ENCODE measurements around the gene PGAM5. TPM values are rescaled to one million over a fixed set of nuclear protein-coding genes. Genes with fewer than 3 reads are reported as not detected.

Gene PGAM5
- total and polyA plus RNA-seq, 2 of the 13 experiments (the other 11 are each of a cell fraction or from before 2014, with no cell fraction given), result 18.0 to 77.9 TPM

GRCh38 chr12:132673288-132674179 is 37.1 kb upstream of the PGAM5 start:
- no peak overlapping the region for H3K4me3 ChIP-seq (replicated peaks in 1 of 3; ENCODE audit: insufficient read depth in 1 of 3, low read depth in 2 of 3, low read length in 3 of 3)
- H3K4me2 ChIP-seq (ENCODE audit: low read depth, low read length), result no peak overlapping the region
- H3K9me3 ChIP-seq (ENCODE audit: low read length), result no peaks in the 10 kb centered on the region
- no peak overlapping the region for H3K9ac ChIP-seq (ENCODE audit: insufficient read depth, low read depth, low read length)
- H3K4me1 ChIP-seq (ENCODE audit: insufficient read depth, low read length), result no peaks in the 10 kb centered on the region
- intact Hi-C loops (cut with micrococcal nuclease; ENCODE audit: unreplicated experiment), result no loop called here
- no peak for DNase-seq (ENCODE audit: low spot score)
- 98% methylated on average over 12 of the region's 27 CpGs for WGBS (ENCODE audit: low lambda C conversion rate)
- no peak; the same call in 2 of the 3 replicates for ATAC-seq
- FAIRE-seq, result no peak
- ChIA-PET CTCF (ENCODE audit: low intra/inter-chr PET ratio, low total read pairs) (no interaction called here), POLR2A (no interaction called here)
- H3K36me3 ChIP-seq (replicated peaks in 1 of 2; ENCODE audit: control insufficient read depth in 1 of 2, insufficient read depth in 2 of 2, low read length in 2 of 2), result peaks cover 28 to 74% of the 10 kb centered on the region in 2 experiments
- BruUV-seq (replicated peaks), result no TSS peak
- TF ChIP-seq ZNF747 (CRISPR knock-in tag; IDR thresholded peaks at IDR 0.05; ENCODE audit: borderline replicate concordance), result no peak
- peak; percentile 57 for TF ChIP-seq AGO2 (optimal IDR thresholded peaks at IDR 0.05; ENCODE audit: low read depth, low read length)
- TF ChIP-seq RFX1 (IDR thresholded peaks at IDR 0.05), result no peak
- in situ Hi-C loops (cut with HindIII; ENCODE audit: extremely low pct_ligation_motif_present, low pct_unique_long_range_greater_than_20kb), result no loop called here
- H3K79me2 ChIP-seq (ENCODE audit: insufficient read depth, low read length), result no peaks in the 10 kb centered on the region
- no peak overlapping the region for H2AFZ ChIP-seq (ENCODE audit: low read length)
- no peaks in the 10 kb centered on the region for H4K20me1 ChIP-seq (ENCODE audit: insufficient read depth, low read length)
- no peak overlapping the region for H3K27ac ChIP-seq (ENCODE audit: extremely low read length, insufficient read depth, low read length)
- no peaks in the 10 kb centered on the region for H3K27me3 ChIP-seq (ENCODE audit: control insufficient read depth in 1 of 2, insufficient read depth in 2 of 2, low read length in 2 of 2)

DNA sequence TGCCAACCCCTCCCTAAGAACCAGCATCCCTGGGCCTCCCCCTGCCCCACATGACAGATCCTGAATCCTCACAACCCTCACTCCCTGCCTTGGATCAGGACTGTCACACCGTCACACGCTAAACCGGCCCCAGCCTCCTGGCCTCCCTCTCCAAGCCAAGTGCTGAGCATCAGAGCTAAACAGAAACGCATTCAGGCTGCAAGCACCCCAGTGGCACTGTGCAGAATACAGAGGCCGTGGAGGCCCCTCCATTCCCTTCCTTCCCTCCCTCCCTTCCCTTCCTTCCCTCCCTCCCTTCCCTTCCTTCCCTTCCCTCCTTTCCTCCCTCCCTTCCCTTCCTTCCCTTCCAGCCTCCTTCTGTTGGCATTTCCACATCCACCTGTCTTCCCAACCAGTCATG is 36.1 kb upstream of the PGAM5 start:
- no peaks in the 10 kb centered on the region for H3K4me1 ChIP-seq (ENCODE audit: insufficient read depth, low read length)
- DNase-seq (ENCODE audit: low spot score) (no peak), ATAC-seq (no peak), FAIRE-seq (no peak)
- TF ChIP-seq PPARG (CRISPR knock-in tag; conservative IDR thresholded peaks at IDR 0.05) (no peak), PCBP2 (optimal IDR thresholded peaks at IDR 0.05; ENCODE audit: low read depth, low read length, poor library complexity, severe bottlenecking) (peak; percentile 66), TBX3 (IDR thresholded peaks at IDR 0.05; ENCODE audit: borderline replicate concordance) (no peak), KDM2A (CRISPR knock-in tag; IDR thresholded peaks at IDR 0.05; ENCODE audit: borderline replicate concordance, low read depth) (no peak), HNRNPK (IDR thresholded peaks at IDR 0.05; ENCODE audit: low read depth, low read length, poor library complexity, severe bottlenecking) (peak; percentile 68), ZNF850 (CRISPR knock-in tag; conservative IDR thresholded peaks at IDR 0.05) (no peak), RBM22 (optimal IDR thresholded peaks at IDR 0.05; ENCODE audit: low read length) (peak; percentile 36), PCBP1 (IDR thresholded peaks at IDR 0.05; ENCODE audit: borderline replicate concordance, low read depth, low read length) (0 out of 2 replicates have a peak, but pooled peaks have one; percentile 65), AKNA (CRISPR knock-in tag; IDR thresholded peaks at IDR 0.05; ENCODE audit: borderline replicate concordance) (no peak)
- H3K27ac ChIP-seq (ENCODE audit: extremely low read length, insufficient read depth, low read length), result no peak overlapping the region
- no TSS peak for BruUV-seq (replicated peaks)
- in situ Hi-C loops (cut with HindIII; ENCODE audit: extremely low pct_ligation_motif_present, low pct_unique_long_range_greater_than_20kb) (no loop called here), intact Hi-C loops (cut with micrococcal nuclease; ENCODE audit: unreplicated experiment) (no loop called here)
- H3K4me2 ChIP-seq (ENCODE audit: low read depth, low read length), result no peak overlapping the region
- H4K20me1 ChIP-seq (ENCODE audit: insufficient read depth, low read length), result no peaks in the 10 kb centered on the region
- H3K36me3 ChIP-seq (replicated peaks in 1 of 2; ENCODE audit: control insufficient read depth in 1 of 2, insufficient read depth in 2 of 2, low read length in 2 of 2), result peaks cover 26 to 77% of the 10 kb centered on the region in 2 experiments
- WGBS (ENCODE audit: low lambda C conversion rate), result 97% methylated on average over 5 of the region's 5 CpGs
- ChIA-PET POLR2A (no interaction called here), CTCF (ENCODE audit: low intra/inter-chr PET ratio, low total read pairs) (no interaction called here)
- no peak overlapping the region for H3K4me3 ChIP-seq (replicated peaks in 1 of 3; ENCODE audit: insufficient read depth in 1 of 3, low read depth in 2 of 3, low read length in 3 of 3)
- H2AFZ ChIP-seq (ENCODE audit: low read length), result no peak overlapping the region
- no peak overlapping the region for H3K9ac ChIP-seq (ENCODE audit: insufficient read depth, low read depth, low read length)
- H3K79me2 ChIP-seq (ENCODE audit: insufficient read depth, low read length), result peaks cover 4% of the 10 kb centered on the region
- H3K9me3 ChIP-seq (ENCODE audit: low read length), result no peaks in the 10 kb centered on the region
- no peaks in the 10 kb centered on the region for H3K27me3 ChIP-seq (ENCODE audit: control insufficient read depth in 1 of 2, insufficient read depth in 2 of 2, low read length in 2 of 2)
